ENCODE results near the gene ZNF578.

The ZNF578 gene

DNA sequence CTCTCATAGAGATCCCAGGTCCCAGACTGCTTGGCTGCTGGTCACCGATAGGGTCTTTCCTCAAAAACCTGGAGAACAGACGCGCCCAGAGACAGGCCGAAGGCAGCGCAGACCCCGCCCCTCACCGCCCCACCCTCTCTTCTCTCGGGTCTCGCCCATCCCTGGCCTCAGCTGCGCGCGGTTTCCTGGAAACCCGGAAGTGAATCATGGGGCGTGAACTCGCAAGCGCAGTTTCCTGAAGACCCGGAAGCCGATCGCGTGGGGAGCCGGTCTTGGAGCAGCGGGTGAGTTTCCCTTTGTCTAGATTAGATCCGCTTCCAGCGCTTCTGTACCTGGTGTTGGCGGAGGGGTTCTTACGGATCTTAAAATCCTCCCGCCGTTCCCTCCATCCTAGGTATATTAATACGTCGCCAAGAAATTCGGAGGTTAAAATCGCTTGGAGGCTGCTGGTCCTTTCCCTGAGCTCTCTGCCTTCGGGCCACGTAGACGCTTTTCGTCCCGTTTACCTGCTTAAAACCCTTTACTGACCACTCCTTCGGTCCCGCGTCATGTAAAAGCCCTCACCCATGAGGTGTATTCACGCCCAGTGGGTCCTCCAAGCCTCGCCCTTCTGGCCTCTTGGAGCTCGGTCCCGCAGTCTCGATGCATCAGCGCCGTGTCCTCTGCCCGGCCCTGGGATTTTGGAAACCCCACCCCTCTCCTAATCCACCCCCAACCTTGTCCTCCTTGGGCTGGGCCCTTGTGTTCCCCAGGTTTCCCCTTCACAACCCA, at the start of gene ZNF578:
ZNF578 (plus strand) TSS at position 230 of the 771 bp plus-strand sequence. CDS start 48,293 bp downstream, outside the sequence.
- TF ChIP-seq, protein P1, sequence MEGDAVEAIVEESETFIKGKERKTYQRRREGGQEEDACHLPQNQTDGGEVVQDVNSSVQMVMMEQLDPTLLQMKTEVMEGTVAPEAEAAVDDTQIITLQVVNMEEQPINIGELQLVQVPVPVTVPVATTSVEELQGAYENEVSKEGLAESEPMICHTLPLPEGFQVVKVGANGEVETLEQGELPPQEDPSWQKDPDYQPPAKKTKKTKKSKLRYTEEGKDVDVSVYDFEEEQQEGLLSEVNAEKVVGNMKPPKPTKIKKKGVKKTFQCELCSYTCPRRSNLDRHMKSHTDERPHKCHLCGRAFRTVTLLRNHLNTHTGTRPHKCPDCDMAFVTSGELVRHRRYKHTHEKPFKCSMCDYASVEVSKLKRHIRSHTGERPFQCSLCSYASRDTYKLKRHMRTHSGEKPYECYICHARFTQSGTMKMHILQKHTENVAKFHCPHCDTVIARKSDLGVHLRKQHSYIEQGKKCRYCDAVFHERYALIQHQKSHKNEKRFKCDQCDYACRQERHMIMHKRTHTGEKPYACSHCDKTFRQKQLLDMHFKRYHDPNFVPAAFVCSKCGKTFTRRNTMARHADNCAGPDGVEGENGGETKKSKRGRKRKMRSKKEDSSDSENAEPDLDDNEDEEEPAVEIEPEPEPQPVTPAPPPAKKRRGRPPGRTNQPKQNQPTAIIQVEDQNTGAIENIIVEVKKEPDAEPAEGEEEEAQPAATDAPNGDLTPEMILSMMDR (conservative IDR thresholded peaks at IDR 0.05; ENCODE audit: control insufficient read depth, insufficient read depth, low read depth, low read length), result no peak
- peak within 1 kb of the TSS; percentile 74 for H3K4me3 ChIP-seq (ENCODE audit: control insufficient read depth, low read depth, low read length)
- DNase-seq (ENCODE audit: low read depth), result peak; percentile 86

DNA sequence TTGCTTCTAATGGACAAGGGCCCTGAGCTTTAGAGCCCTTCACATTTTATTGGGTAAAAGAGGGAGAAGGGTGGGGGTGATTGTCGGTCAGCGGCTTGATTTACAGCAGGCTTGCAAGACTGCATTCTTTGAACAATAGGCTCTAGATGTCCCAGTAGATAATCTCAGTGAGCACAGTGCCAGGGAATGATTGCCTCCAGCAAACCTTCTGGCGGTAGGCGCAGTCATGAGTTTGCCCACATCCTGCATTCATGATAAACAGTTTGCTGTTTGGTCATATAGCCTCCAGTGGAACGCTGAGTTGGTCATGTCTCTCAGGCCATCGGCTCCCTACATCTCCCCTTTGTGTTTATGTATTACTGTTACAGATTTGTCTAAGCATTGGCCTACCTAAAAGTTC, 43.1 kb upstream of the ZNF578 start:
- no peak for DNase-seq (ENCODE audit: low read depth)
- TF ChIP-seq, protein P1 (conservative IDR thresholded peaks at IDR 0.05; ENCODE audit: control insufficient read depth, insufficient read depth, low read depth, low read length), result no peak

DNA sequence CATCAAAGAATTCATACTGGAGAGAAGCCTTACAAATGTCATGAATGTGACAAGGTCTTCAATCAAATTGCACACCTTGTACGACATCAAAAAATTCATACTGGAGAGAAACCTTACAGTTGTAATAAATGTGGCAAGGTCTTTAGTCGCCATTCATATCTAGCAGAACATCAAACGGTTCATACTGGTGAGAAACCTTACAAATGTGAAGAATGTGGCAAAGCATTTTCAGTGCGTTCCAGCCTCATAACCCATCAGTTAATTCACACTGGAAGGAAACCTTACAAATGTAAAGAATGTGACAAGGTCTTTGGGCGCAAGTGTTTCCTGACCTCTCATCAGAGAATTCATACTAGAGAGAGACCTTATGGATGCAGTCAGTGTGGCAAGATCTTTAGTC, 37.6 kb upstream of the ZNF578 start:
- H3K4me3 ChIP-seq (ENCODE audit: control insufficient read depth, low read depth, low read length), result no peak overlapping the region
- no peak for DNase-seq (ENCODE audit: low read depth)
- TF ChIP-seq, protein P1 (conservative IDR thresholded peaks at IDR 0.05; ENCODE audit: control insufficient read depth, insufficient read depth, low read depth, low read length), result no peak

More for the DNA sequence above, 43.1 kb upstream of the ZNF578 start:
- no peak overlapping the region for H3K4me3 ChIP-seq (ENCODE audit: control insufficient read depth, low read depth, low read length)

DNA sequence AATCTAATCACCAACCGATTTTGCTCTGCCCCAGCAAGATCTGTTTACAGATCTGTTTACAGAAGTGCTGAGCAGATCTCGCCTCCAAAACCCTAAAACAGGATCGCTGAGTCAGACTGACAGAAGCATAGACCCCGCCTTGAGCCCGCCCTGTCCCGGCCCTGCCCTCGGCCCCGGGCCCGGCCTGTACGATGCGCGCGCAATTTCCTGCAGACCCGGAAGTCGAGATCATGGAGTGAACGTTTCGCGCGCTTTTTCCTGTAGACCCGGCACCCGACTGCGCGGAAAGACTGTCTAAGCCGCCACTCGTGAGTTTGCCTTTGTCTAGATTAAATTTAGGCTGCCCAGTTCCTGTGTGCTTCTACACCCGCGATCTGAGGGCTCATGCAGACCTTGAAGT, 24.4 kb upstream of the ZNF578 start, which contains the start of gene ZNF534:
ZNF534 (plus strand) TSS at position 212 of the 400 bp plus-strand sequence. CDS start 2,327 bp downstream, outside the sequence.
- no peak for DNase-seq (ENCODE audit: low read depth)
- TF ChIP-seq, protein P1 (conservative IDR thresholded peaks at IDR 0.05; ENCODE audit: control insufficient read depth, insufficient read depth, low read depth, low read length), result no peak
- H3K4me3 ChIP-seq (ENCODE audit: control insufficient read depth, low read depth, low read length), result no peak within 1 kb of the TSS

DNA sequence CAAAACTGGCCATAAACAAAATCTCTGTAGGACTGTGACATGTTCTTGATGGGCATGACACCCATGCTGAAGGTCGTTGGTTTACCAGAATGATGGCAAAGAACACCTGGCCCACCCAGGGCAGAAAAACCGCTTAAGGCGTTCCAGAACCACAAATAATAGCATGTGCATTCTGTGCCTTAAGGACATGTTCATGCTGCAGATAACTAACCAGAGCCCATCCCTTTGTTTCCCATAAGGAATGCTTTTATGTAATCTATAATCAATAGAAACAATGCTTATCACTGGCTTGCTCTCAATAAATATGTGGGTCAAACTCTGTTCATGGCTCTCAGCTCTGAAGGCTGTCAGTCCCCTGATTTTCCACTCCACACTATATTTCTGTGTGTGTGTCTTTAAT, 11.2 kb upstream of the ZNF578 start:
- DNase-seq (ENCODE audit: low read depth), result no peak
- no peak overlapping the region for H3K4me3 ChIP-seq (ENCODE audit: control insufficient read depth, low read depth, low read length)
- TF ChIP-seq, protein P1 (conservative IDR thresholded peaks at IDR 0.05; ENCODE audit: control insufficient read depth, insufficient read depth, low read depth, low read length), result no peak

DNA sequence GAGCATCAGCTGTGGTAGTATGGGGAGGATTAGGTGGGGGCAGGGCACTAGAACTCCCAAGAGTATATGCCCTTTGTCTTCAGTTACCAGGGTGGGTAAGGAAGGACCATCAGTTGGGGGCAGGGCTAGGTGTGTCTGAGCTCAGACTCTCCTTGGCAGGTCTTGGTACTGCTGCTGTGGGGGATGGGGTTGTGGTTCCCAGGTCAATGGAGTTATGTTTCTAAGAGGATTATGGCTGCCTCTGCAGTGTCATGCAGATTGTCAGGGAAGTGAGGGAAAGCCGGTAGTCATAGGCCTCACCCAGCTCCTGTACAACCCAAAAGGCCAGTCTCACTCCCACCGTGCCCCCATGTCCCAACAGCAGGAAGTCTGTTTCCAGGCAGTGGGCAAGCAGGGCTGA, 8.8 kb upstream of the ZNF578 start:
- TF ChIP-seq, protein P1 (conservative IDR thresholded peaks at IDR 0.05; ENCODE audit: control insufficient read depth, insufficient read depth, low read depth, low read length), result no peak
- DNase-seq (ENCODE audit: low read depth), result no peak
- H3K4me3 ChIP-seq (ENCODE audit: control insufficient read depth, low read depth, low read length), result no peak overlapping the region
